SK-N-SH (cell line): Measurements from ENCODE around the gene SLC10A2.

ENCODE experiments used
- CTCF ChIP-seq: fragments of 200-600 bp; sonication (generic); IDR thresholded peaks from 2 replicates; pipeline ENCODE4 v1.6.1; 2017; ENCODE audit warnings: antibody characterized with exemption, mild to moderate bottlenecking, moderate library complexity
- TAF1 ChIP-seq: IDR thresholded peaks from 2 replicates; pipeline ENCODE4 v1.6.1; 2012; ENCODE audit warnings: low read depth, mild to moderate bottlenecking, low read length, moderate library complexity, borderline replicate concordance

GRCh38 chr13:103046676-103047075 lies 19.5 kb downstream of the SLC10A2 start:
- no peak for TF ChIP-seq TAF1
- TF ChIP-seq CTCF = no peak
